Activated naive CD8-positive, alpha-beta T cell treated with anti-CD3 and anti-CD28 coated beads, Interleukin-2, amount 50 U/mL, for 16 hours (primary cell): ENCODE measurements around the gene KDM6A.
"Not testable (repeated sequence)": the region's sequence is repeated elsewhere in the genome, so short reads cannot be mapped to it uniquely, and the experiment has no call there.

Source experiments
- DNase-seq: peaks from one replicate; pipeline ENCODE4 v3.0.0-alpha.2; 2020; ENCODE audit warnings: low read depth, low spot score

KDM6A gene

DNA sequence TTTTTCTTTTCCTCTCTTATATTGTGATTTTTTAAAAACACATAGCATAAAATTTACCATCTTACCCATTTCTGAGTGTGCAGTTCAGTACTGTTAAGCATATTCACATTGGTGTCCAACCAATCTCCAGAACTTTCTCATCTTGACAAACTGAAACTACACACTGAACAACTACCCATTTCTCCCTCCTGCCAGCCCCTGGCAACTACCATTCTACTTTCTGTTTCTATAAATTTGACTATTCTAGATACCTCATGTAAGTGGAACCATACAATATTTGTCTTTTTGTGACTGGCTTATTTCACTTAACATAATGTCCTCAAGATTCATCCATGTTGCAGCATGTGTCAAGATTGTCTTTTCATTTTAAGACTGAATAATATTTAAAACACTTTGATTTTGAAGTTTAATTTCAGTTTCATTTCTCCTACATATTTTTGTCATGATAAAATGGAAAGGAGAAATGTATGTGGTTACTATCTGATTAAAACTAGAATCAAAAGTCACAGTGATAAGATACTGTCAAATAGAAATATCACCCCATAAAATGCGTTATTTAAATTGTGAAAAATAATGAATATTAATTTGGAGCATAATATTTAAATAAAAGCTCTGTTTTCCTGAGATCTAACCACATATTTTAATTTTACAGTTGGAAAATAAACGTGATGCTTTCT lies 204.9 kb downstream of the KDM6A start:
- DNase-seq, result no peak

DNA sequence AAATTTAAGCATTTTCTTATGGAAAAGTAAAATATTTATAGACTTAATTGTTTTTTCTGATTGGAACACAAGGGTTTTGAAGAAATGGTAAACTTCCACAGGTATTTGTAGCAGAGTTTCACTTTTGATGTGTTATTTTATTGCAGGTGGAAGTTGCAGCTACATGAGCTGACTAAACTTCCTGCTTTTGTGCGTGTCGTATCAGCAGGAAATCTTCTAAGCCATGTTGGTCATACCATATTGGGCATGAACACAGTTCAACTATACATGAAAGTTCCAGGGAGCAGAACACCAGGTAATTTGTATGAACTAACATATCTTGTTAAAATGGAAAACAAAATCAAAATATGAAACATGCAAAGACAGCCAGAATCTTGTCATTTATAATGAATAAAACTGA lies 210.3 kb downstream of the KDM6A start:
- no peak for DNase-seq

DNA sequence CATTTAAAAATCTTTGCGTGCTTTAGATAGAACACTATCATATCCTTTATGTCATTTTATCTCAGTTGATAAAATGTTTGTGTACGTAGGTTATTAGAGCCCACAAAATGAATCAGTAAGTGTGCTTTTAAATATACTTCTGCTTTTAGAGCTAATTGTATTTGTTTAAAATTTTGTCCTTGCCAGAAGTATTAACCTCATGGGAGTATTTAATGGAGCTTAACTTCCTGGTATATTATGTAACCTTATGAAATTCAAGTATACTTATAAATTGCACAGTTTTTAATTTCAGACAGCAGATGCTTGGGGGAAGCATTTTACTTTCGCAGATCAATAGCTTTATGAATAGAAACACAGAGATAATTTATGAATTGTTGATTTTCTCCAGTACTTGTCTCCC lies 237.5 kb downstream of the KDM6A start:
- no peak for DNase-seq

DNA sequence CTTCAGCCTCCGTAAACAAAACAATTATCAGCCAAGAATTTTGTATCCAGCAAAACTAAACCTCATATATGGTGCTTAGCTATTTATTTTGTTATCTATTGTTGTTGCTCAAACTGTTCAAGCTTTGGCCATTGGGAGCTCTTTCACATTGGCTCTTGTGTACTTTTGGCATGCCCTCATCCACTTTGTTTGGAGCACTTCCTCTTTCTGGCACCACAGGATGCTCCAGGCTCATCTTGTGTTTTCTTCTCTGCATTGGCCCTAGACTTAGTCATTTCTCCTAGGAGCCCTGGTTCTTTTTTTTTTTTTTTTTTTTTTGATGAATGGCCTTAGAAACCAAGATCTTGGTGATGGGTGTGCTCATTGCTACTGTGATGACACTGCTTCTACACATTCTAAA lies 253.2 kb downstream of the KDM6A start:
- no peak for DNase-seq

DNA sequence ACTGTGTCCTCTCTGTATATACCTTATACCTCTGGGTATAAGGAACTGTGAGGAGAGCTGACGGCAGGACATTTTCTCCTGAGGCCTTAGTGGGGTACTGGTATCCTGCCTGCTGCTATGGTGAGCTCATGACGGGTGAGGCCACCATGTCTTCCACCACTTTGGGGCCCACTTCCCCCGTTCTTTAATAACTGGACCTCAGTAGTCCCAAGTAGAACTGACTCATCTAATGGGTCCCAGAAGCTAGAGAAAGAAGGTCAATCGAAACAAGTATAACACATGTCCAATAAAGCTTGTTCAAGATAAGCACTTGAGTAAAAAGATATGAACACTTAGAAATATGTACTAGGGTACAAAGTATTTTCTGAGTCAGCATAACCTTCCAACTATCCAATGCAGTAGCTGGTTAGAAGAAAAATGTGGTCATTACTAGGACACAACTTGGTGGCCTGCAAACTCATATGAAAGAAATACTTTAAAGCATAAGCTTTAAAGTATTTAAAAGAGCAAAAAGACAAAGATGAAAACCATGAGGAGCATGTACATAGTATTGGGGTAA lies 256.0 kb downstream of the KDM6A start:
- no peak for DNase-seq

DNA sequence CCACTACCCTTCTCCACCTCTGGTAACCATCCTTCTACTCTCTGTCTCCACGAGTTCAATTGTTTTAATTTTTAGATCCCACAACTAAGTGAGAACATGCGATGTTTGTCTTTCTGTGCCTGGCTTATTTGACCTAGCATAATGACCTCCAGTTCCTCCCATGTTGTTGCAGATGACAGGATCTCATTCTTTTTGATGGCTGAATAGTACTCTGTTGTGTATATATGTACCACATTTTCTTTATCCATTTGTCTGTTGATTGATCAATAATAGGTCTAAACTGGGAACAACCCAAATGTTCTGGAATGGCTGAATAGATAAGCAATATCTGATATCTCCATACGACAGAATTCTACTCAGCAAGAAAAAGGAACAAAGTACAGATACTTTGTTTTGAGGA lies 260.5 kb downstream of the KDM6A start:
- no peak for DNase-seq

DNA sequence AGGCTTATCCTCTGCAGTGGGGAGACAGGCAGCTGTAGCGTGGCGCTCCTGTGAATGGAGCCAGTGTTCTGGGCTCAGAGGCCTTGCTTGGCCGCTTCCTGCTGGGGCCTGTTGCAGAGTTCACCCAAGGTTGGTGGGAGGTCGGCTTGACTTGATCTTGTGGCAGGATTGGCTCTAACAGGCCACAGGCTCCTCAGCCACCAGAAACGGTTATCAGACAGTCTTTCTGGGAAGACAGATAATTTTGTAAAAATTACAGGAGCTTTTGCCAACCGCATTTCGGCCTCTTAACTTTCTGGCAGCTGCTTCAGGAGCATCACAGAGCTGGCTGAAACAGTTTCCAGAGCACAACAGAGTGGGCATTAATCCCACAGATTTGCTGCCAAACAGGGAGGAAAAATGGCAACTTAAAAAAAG lies 261.3 kb downstream of the KDM6A start:
- no peak for DNase-seq

DNA sequence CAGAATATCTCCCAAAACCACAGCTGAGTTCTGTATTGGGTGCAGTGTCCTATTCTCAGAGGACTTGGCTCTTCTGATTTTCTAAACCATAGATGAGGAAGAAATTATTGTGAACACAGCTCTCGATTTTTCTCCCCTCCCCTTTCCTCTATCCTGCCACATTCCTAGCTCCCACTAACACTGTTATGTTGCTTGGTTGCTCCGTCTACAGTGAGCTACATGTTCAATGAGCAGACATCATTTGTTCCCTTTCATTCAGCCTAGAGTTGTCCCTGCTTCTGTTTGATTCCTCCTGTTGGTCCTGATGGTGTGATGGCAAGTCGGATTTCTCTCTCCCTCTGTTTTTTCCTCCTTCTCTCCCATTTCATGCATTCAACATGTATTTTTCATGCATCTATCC lies 261.8 kb downstream of the KDM6A start:
- no peak for DNase-seq

DNA sequence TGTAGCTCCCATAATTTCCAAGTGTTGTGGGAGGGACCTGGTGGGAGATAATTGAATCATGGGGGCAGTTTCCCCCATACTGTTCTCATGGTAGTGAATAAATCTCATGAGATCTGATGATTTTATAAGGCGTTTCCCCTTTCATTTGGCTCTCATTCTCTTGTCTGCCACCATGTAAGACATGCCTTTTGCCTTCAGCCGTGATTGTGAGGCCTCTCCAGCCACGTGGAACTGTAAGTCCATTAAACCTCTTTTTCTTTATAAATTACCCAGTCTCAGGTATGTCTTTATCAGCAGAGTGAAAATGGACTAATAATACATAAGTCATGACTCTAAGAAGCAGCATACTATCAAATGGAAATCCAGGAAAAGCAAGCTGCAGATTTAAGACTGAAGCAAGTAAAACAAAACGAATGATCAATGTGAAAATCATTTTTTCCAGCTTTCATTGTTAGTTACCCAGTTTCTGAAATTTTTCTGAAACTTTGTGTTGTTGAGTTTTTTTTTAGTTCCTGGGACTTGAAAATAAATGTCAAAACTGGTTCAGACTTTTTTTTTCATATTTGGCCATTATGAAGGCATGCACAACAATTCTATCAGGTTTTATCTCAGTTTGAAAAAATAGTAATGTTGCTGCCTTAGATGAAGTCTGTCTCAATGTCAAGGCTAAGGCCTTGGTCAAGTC lies 262.5 kb downstream of the KDM6A start:
- DNase-seq, result not testable (repeated sequence)

DNA sequence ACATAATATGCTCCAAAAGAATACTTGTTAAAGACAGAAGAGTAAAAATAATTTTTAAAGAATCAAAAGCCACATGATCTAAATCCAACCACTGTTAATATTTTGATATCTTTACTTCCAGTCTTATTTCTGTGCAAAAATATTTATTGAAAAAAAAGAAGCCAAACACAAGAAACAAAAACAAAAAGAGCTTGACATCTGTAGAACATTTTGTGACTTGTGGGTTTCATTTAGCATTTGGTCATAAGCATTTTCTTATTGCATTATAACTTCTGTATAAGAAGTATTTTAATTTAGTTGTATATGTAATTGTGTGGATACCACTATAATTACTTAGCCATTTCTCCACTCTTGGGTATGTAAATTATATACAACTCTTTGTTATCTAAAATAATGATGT lies 264.5 kb downstream of the KDM6A start:
- no peak for DNase-seq

DNA sequence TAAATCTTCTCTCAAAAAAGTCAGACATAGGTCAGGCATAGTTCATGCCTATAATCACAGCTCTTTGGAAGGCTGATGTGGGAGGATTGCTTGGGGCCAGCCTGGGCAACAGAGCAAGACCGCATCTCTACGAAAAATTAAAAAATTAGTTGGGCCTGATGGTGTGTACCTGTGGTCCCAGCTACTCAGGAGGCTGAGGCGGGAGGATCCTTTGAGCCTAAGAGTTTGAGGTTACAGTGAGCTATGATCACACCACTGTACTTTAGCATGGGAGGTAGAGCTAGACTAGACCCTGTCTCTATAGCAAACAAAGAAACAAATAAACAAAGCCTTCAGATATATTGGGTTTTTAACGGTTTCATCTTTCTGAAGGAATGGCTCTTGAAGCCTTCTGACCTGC lies 265.5 kb downstream of the KDM6A start:
- no peak for DNase-seq

DNA sequence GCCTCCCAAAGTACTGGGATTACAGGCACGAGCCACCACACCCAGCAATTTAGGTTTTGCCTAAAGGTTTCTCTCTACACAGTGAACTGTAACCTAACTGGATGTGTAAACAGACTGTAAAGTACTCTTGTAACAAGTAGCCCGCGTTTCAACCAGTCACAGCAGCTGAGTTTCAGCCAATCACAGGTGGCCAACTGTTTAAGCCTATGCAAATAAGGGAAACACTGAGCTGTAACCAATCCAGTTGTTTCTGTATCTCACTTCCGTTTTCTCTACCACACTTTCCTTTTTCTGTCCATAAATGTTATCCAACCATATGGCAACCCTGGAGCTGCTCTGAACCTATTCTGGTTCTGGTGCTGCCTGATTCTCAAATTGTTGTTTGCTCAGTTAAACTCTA lies 267.8 kb downstream of the KDM6A start:
- no peak for DNase-seq

DNA sequence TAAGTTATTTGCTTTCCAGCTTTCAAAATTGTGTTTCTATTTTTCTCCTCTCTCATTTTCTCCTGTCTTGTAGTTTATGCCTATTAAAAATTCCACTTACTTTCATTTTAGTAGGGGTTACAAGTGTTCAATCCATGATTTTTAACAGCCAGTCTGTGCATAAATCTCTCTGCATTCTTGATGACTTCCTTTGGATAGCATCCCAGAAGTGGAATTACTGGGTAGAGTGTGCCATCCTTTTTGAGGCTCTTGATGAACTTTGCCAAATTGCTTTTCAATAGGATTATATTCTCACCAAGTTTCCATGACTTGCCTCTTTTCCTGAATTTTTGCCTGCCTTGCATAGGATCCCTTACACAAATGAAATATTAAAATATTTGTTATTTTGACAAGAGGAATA lies 269.2 kb downstream of the KDM6A start:
- DNase-seq, result no peak

DNA sequence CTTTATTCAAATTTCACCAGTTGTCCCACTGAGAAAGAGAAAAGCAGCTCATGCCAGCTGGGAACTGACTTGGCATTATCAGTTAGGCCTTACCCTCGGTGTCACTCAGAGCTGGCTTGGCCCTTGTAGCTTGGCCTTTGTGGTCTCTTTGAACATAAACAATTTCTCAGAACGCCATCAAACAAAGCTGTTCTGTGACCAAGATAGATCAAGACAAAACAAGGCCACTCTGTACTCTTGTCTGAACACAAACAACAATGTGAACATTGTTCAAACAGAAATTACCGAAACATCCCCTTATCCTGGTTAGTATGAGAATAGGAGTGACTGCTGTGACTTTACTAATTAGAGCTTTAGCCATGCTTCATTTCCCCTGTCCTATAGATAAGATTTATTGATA lies 270.5 kb downstream of the KDM6A start:
- no peak for DNase-seq

DNA sequence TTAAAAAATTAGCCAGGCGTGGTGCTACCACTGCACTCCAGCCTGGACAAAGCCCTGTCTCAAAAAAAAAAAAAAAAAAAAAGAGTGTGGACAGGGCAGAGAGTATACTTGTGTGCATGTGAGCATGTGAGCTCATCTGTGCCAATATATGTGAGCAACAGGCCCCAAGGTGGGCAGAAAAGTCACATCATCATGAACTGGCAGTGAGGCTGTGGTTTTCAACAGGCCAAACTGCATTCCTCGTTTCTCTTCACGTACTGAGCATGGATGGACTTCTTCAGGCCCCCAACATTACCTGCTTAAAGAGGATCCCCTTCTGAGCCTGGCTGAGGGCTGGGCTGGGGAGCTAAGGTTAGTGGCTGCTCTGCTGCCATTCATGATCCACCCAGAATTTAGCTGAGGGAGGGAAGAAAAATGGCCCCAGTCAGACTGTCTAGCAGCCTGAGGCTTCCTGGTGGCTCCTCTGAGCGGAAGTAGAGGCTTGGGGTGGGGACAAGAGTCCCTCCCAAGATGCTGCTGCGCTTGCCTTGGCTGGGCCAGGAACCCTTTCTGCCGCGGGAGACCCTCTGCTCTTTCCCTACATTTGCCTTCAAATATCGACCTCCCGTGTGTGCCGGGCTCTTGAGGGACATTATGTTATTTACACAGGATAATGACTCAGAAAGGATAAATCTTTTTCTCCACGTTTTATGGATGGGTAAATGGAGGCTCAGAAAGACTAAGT lies 272.7 kb downstream of the KDM6A start:
- no peak for DNase-seq

DNA sequence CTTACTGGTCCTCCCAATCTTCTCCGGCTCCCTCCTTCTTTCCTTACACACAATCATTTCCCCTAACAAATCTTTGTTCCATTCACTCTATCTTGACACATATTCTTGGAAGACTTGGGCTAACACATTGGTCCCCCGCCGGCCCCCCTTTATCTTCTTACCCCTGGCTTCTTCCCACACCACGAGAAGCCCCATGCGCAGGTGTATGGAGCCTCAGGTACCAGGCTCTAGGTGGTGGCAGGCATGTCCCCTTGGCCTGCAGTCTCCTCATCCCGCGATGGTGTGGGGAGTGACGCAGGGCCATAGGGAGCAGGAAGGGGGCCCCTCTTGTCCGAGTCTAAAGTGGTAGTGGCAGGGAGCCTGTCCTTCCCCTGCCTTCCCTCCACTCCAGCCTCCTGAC lies 277.8 kb downstream of the KDM6A start:
- DNase-seq, result no peak

DNA sequence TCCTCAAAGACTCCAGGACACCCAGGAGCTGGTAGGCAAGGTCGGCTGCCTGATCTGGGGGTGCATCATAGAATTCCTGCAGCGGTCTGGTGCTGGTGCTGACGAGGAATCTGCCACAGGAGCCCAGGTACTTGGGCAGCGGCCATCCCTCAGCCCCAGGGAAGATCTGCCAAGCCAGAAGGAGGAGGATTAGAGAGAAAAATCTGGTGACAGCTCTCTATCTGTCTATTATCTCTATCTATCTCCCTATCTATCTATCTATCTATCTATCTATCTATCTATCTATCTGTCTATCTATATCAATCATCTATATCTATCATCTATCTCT lies 281.0 kb downstream of the KDM6A start:
- DNase-seq, result no peak

DNA sequence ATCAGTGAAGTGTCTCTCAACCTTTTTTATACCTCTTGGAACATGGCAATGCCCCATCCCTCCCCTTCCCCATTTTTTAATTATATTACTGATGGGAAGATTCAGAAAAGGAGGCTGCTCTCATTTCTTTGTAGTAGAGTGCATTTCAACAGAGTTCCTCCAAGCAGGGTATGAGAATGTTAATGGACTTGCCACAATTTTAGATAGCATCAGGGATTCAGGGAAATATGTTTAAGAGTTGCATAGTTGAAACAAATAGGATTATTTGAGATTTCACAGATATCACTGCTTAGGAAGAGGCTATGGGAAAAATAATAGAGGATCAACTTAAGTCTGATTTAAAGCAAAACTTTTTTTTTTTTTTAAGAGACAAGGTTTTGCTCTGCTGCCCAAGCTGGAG lies 281.5 kb downstream of the KDM6A start:
- DNase-seq, result no peak

DNA sequence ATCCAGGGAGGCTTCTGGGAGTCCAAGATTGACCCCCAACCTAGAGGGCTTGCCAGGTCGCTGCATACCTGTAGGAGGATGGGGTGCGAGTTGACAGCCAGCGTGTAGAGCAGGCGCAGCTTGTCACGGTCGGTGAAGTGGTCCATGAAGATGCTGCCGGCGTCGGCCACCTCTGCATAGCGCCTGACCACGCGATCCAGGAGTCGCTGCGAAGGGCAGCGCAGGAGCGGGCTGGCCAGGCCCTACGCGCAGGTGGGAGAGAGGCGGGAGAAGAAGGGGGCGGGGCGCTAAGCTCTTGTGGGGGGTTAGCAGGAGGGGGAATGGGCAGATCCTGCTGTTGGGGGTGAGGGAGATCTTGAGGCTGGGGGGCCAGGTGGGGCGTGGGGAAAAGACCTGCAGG lies 284.7 kb downstream of the KDM6A start:
- no peak for DNase-seq
